GM12891 (cell line): ENCODE results near the gene GARS1.
"Not testable (repeated sequence)": the region's sequence is repeated elsewhere in the genome, so short reads cannot be mapped to it uniquely, and the experiment has no call there.

Source experiments
- DNase-seq: peaks from one replicate; pipeline ENCODE4 v3.0.0; 2011; ENCODE audit warnings: low spot score; ENCODE audit not compliant: insufficient read length
- FAIRE-seq: peaks from 2 replicates; lab custom pipeline; 2011; peaks lifted over from hg19 to GRCh38; lab: Jason Lieb, UNC
- PAX5 ChIP-seq: IDR thresholded peaks from 2 replicates; pipeline ENCODE4 v1.6.1; 2011; ENCODE audit warnings: low read length, moderate library complexity, mild to moderate bottlenecking; ENCODE audit not compliant: insufficient read depth, severe bottlenecking
- POLR2A ChIP-seq: IDR thresholded peaks from 2 replicates; pipeline ENCODE4 v1.6.1; 2011; ENCODE audit warnings: low read depth, low read length, control low read depth
- POLR2AphosphoS5 ChIP-seq: IDR thresholded peaks from 2 replicates; pipeline ENCODE4 v1.6.1; 2011; ENCODE audit warnings: low read depth, low read length, control low read depth
- POU2F2 ChIP-seq: IDR thresholded peaks from 2 replicates; pipeline ENCODE4 v1.6.1; 2011; ENCODE audit warnings: low read depth, mild to moderate bottlenecking, control low read depth, low read length, moderate library complexity
- SPI1 ChIP-seq: IDR thresholded peaks from 2 replicates; pipeline ENCODE4 v1.6.1; 2011; ENCODE audit warnings: low read depth, low read length, control low read depth
- TAF1 ChIP-seq: IDR thresholded peaks from 2 replicates; pipeline ENCODE4 v1.6.1; 2011; ENCODE audit warnings: low read depth, low read length, control low read depth

GARS1 gene

DNA sequence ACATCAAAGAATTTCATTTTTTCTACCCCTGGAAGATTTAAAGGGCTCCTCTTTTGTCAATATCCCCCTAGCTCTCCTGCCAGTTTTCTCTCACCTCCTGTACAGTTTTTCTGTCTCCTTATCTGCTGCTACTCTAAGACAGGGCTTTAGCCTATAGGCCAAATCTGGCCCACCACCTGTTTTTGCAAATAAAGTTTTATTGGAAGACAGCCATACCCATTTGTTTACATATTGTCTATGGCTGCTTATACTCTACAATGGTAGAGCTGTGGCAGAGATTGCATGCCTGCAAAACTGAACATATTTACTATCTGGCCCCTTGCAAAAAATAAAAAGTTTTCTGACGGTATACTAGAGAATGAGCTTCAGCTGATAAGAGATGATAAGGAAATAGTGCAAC, 37.4 kb upstream of the GARS1 start:
- DNase-seq (no peak), FAIRE-seq (no peak)
- no peak for TF ChIP-seq TAF1
- no peak for TF ChIP-seq POLR2A
- TF ChIP-seq SPI1, result no peak
- TF ChIP-seq POLR2AphosphoS5, result no peak
- TF ChIP-seq PAX5, result no peak
- TF ChIP-seq POU2F2, result no peak

DNA sequence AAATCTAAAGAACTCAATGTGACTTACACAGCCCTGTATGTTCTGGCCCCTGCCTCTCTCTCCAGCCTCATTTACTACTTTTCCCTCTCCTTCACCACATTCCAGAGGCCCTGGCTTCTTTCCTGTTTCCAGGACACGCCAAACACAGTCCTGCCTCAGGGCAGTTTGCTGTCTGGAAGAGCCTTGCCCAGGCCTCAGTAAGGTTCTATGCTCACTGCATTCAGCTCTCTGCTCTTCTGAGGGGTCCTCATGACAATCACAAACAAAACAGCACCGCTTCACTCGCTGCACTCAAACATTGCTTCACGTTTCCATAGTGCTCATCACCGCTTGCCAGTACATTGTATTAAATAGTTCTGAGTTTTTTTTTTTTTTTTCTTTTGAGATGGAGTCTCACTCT, 35.1 kb upstream of the GARS1 start:
- DNase-seq (no peak), FAIRE-seq (no peak)
- no peak for TF ChIP-seq TAF1

DNA sequence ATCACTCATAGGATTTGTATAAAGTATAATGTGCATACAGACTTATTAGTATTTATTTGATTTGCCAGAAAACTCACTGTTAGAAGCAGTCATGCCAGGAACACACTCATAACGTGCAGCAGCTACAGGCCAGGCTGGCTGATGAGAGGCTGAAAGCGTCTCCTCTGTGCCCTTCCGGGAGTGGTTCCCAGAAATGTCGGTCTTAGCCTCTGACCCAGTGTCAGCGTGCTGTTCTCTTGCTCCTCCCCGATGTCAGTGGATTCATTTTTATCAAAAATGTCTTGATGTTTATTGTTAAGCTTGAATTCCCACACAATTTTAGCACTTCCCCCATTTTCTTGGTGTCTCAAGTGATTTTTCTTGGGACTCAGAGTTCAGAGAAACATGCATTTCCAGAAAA, 33.3 kb upstream of the GARS1 start:
- TF ChIP-seq POLR2A, result no peak
- TF ChIP-seq POU2F2, result no peak
- TF ChIP-seq PAX5, result no peak
- TF ChIP-seq SPI1, result no peak
- no peak for TF ChIP-seq POLR2AphosphoS5
- TF ChIP-seq TAF1, result no peak
- FAIRE-seq, result no peak

DNA sequence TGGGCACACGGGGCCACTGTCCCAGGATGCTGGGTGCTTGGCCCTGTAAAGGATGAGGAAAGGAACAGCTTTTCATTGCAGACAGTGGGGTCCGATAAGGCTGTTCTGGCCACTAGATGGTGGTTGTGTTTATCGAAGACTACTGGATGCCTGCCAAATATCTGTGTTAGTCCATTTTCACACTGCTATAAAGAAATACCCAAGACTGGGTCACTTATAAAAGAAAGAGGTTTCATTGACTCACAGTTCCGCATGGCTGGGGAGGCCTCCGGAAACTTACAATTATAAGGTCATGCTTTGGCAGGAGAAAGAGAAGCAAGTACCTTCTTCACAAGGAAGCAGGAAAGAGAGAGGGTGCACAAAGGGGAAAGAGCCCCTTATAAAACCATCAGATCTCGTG, 32.2 kb upstream of the GARS1 start:
- TF ChIP-seq POLR2AphosphoS5 (no peak), TAF1 (no peak), PAX5 (no peak), POLR2A (no peak), POU2F2 (no peak), SPI1 (no peak)
- no peak for FAIRE-seq
- DNase-seq, result no peak

More for the DNA sequence above, 33.3 kb upstream of the GARS1 start:
- DNase-seq, result no peak

DNA sequence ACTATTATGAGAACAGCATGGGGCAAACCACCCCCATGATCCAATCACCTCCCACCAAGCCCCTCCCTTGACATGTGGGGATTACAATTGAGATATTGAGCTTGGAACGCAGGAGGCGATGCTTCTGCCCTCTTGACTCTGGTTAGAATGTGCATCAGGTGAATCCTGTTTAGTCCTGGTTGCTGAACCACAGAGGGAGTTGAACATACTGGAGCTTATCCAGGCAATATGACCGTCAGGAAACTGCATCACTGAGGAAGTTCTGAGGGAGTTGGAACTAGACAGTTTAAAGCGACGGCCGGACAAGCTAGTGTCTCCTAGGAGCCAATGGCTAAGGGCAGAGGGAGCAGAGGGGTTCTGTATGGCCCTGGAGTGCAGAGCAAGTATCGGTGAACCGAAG, 31.8 kb upstream of the GARS1 start:
- no peak for TF ChIP-seq SPI1
- no peak for TF ChIP-seq PAX5
- no peak for TF ChIP-seq POLR2A
- TF ChIP-seq TAF1, result no peak
- TF ChIP-seq POU2F2, result no peak
- TF ChIP-seq POLR2AphosphoS5, result no peak
- no peak for DNase-seq
- no peak for FAIRE-seq

DNA sequence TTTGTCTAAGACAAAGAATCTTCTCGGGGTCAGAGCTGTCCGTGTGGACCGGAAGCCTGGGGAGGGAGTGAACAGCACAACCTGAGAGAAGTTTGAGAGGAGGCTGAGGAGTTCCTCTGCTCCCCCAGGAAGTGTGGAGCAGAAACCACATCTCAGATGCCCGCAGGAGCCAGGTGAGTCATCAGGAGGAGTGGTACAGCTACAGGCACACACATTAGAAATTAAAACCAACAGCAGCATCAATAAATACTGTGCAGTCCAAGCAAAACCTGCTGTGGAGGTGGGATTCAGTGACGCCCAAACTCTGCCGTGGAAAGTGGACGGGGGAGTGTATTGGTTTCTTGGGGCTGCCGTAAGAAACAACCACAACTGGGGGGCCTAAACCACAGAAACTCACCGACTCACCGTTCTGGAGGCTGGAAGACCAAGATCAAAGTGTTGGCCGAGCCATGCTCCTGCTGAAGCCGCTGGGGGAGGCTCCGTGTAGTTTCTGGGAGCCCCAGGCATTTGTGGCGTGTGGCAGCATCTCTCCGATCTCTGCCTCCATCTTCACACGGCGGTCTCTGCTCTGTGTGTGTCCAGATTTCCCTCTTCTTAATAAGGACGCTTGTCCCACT, 31.2 kb upstream of the GARS1 start:
- TF ChIP-seq TAF1 (no peak), POLR2AphosphoS5 (no peak), POU2F2 (no peak), PAX5 (no peak), POLR2A (no peak), SPI1 (no peak)
- FAIRE-seq, result no peak
- no peak for DNase-seq

DNA sequence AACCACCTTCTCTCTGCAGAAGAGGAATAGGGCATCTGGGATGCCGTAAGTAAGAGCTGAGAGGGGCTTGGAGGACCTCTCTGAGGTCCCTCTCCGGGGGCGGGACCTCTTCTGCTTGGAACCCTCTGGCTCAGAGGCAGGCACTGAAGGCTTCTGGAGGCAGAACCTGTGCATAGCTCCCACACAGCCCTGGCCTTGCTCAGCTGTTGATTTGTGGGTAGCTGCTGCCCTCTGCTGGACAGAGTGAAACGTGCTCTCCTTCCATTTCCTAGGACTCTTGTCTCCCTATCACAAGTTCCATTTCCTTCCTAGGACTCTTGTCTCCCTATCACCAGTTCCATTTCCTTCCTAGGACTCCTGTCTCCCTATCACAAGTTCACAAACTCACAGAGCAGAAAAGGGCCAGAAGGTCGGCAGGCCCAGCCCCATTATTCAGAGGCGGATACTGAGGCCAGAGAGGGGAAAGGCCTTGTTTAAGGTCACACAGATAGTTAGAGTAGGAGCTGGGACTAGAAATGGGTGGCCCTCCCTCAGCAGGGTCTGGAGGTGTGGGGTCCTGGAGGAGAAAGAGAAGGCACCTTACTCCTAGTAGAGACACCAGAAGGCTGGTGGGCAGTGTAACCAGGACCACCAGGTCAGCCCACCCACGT, 30.3 kb upstream of the GARS1 start:
- TF ChIP-seq POLR2AphosphoS5 (no peak), TAF1 (no peak), POU2F2 (no peak), PAX5 (no peak), SPI1 (no peak), POLR2A (no peak)
- peak; percentile 56 for DNase-seq
- FAIRE-seq, result peak; percentile 91

DNA sequence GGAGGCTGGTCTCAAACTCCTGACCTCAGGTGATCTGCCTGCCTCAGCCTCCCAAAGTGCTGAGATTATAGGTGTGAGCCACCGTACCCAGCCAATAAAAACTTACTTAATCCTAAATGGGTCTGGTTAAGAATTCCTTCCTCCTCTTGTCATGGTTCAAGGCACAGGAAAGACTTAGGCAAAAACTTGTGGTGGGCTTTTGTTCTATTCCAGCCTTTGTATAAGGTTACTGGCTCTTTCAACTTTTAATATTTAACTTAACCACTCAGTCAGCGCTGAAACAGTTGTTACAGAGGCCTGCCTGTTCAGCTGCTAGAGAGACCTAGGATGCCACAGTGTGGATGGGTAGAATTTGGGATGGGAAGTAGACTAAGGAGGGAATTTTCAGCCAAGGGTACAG, 28.1 kb upstream of the GARS1 start:
- FAIRE-seq, result no peak
- no peak for DNase-seq
- TF ChIP-seq POLR2A (no peak), TAF1 (no peak), POLR2AphosphoS5 (no peak), POU2F2 (no peak), PAX5 (no peak), SPI1 (no peak)

DNA sequence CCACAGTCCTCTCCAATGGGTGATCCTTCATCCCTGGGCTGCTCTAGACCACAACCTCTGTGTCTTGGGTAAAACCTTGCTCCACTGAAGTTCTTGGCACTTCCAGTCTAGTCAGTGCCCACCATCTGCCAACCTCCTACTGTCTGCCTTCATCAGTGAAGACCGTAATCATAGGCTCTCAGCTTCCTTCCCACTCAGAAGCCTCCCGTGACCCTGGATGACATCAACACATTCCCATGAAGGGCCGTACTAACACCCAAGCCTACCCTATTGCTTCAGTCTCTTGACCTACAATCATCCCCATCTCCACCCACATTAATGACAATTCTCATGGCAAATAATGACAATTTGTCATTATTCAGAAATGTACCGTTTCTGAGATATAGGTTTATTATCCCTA, 27.6 kb upstream of the GARS1 start:
- TF ChIP-seq POU2F2 (no peak), PAX5 (no peak), SPI1 (no peak), POLR2A (no peak), TAF1 (no peak), POLR2AphosphoS5 (no peak)
- DNase-seq (no peak), FAIRE-seq (no peak)

DNA sequence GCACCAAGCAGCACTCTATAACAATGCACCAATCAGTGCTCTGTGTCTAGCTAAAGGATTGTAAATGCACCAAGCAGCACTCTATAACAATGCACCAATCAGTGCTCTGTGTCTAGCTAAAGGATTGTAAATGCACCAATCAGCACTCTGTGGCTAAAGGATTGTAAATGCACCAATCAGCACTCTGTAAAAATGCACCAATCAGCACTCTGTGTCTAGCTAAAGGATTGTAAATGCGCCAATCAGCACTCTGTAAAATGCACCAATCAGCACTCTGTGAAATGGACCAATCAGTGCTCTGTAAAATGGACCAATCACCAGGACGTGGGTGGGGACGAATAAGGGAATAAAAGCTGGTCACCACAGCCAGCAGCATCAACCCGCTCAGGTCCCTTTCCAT, 24.4 kb upstream of the GARS1 start:
- DNase-seq, result not testable (repeated sequence)

More for the DNA sequence above, 24.4 kb upstream of the GARS1 start:
- not testable (repeated sequence) for FAIRE-seq
